DMS153 (cell line): Measurements from ENCODE around the gene COA7.

ENCODE experiments used
- DNase-seq: peaks from one replicate; lab custom pipeline; 2025; lab: John Stamatoyannopoulos, UW

COA7 gene

GRCh38 chr1:52635321-52636089 is 62.6 kb downstream of the COA7 start:
- no peak for DNase-seq
